Left renal cortex interstitium (tissue), 4 donors: Measurements from ENCODE around the gene GBX1. TPM values are rescaled to one million over a fixed set of nuclear protein-coding genes. Genes with fewer than 3 reads are reported as not detected.

Experiments used
- DNase-seq, 4 donors: peaks; one replicate each; pipeline ENCODE4 v3.0.0-alpha.2; 2013; ENCODE audit warnings: low read depth in 4 of 4, low spot score in 2 of 4, missing footprints in 1 of 4
- polyA plus RNA-seq, 4 donors: library from polyadenylated mRNA; unstranded; fragments of 120-200 nt; gene quantifications; one replicate each; pipeline ENCODE4 v1.2.1, GENCODE V29; 2013; ENCODE audit not compliant: insufficient read length in 4 of 4

Gene GBX1
- polyA plus RNA-seq, 4 donors: 0.17 to 0.33 (median 0.22) TPM; not detected in 1

- DNase-seq: no peak
Observed at GRCh38 chr7:151129117-151129959, 38.2 kb downstream of the GBX1 start.

GRCh38 chr7:151128716-151129115 lies 38.8 kb downstream of the GBX1 start:
- DNase-seq: no peak

DNA sequence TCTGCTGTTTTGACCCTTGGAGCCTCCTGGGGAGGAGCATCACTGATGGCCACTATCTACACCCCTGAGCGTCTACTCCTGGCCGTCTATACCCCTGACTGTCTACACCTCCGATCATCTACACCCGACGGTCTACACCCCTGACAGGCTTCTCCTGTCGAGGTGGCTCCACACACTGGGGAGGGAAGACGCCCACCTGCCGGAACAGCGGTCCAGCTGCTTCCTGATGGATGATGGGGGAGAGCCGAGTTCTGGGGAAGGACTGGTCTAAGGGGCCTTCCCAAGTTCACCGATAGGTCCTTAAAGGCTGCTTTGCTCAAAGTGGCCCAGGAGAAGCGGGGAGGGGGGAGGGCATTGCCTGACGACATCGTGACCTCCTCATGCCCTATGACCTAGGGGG lies 39.4 kb downstream of the GBX1 start:
- DNase-seq: no peak

DNA sequence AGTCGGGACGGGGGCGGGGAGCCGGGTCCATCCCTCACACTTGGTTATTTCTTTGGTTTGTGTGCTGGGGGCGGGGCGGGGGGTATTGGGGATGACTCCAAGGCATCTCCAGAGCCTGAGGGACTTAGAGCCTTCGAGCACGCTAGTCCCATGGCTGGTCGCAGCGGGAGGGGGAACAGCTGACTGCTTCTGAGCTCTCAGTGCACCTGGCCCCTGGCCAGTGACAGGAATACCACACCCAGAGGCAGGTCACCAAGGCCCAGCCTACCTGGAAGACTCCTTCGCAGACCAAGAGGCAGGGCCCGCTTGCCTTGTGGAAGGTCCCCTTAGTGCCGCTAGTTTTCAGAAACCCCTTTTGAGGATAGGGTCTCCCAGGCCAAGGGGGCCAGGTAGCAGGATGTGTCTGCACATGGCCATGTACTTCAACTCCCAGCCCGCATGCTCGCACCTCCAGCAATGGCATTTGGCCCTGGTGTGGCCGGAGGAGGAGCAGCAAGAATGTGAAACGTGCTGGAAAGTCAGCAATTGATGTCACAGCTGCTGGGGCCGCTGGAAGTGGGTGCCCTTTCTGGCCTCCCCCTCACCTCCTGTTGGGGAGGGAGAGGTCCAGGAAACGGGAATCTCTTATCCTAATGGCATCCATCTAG lies 40.9 kb downstream of the GBX1 start:
- no peak for DNase-seq

DNA sequence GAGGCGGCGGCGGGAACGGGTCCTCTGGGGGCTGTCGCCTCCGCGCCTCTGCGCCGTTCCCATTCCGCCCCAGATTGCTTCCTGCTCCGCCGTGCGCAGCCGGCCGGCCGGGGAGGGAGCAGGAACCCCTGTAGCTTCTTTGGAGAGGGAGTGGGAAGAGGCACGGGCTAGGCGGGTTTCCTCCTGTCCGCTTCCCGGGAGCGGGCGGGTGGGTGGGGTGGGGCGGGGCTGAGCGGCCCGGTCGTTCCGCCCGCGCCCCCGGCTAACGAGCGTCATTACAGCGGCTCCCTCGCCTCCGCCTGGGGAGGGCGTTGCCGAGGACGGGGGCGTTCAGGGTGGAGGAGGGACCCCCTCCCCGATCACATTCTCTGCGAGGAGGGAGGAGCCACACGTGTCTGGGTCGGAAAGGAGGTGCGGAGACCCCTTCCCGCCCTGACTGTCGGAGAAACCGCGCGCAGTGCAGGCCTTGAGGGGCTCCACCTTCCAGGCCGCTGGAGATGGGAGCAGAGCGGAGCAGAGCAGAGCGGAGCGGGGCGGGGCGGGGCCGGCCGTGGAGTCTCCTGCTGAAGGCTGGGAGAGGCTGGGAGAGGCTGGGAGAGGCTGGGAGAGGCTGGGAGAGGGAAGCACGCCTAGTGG lies 41.5 kb downstream of the GBX1 start:
- no peak for DNase-seq

DNA sequence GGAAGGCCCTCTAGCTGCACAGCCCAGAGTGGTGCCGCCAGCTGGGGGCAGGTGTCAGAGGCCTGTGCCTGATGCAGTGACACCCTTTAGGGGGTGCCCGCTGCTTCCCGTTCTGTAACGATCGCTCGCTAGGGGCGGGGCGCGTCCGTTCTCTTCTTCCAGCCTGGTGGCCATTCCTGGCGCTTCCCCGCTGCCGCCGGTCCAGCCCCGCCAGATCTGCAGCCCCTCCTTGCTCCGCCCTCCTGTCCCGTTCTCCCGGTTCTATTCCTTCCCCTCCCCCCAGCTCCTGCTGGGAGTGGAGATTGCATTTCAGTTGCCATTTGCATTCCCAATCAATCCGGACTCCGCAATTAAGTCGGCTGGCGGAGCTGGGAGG lies 42.0 kb downstream of the GBX1 start:
- no peak for DNase-seq

DNA sequence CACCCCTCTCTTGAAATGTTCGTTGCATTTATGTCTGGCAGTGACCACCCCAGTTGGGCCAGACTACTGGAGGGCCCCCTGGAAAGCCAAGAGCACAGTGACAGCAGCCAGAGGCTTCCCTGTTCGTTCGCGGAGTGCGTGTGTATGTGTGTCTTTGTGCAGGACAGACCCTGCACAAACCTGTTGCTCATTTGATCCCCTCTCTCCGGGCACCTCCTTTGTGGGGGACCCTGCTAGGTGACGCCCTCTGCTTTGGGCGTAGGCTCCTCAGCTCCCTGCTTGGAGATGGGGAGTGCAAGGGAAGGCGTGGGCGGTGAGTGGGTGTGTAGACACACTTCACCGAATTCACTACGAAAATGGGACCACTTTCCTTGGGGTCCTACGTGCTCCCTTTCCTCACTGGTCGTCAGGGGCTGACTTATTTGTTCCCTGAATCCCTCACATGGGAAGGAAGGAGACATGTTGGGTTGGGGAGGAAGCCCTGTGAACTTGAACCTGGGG lies 42.5 kb downstream of the GBX1 start:
- no peak for DNase-seq

- no peak for DNase-seq
Observed at GRCh38 chr7:151124481-151124880, 43.0 kb downstream of the GBX1 start.

- peak in 3 of 4 donors; percentile 67 to 75 (median 74) for DNase-seq
Observed at GRCh38 chr7:151123822-151124464, 43.6 kb downstream of the GBX1 start.

DNA sequence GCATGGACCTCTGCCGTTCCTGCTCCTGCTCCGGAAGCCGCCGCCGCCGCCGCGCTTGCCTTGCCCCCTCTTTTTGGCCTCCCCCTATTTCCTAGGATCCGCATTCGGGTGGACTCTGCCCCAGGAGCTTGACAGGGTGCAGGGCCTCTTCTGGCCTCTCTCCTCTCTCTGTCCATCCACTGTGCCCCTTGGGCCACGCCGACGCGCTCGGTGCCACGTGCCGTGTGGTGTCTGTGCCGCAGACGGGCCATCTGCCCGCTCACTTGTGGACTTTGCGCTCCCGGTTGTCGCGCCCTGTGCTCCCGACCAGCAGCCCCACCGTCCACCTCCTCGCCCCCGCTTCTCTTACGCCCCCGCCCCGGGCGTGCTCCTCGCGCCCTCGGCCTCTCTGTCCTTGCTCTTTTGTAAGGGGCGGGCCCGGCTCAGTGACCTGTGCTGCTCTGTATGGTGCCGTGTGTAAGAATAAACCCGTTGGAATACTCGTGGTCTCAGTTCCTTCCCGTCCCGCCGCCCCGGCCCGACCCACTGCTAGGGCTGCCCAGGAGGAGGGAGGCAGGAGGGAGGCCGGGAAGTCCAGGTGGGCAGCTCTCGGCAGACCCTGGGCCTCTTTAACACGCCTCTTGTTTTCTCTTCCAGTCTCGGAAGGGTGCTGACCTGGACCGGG lies 44.2 kb downstream of the GBX1 start:
- no peak for DNase-seq

DNA sequence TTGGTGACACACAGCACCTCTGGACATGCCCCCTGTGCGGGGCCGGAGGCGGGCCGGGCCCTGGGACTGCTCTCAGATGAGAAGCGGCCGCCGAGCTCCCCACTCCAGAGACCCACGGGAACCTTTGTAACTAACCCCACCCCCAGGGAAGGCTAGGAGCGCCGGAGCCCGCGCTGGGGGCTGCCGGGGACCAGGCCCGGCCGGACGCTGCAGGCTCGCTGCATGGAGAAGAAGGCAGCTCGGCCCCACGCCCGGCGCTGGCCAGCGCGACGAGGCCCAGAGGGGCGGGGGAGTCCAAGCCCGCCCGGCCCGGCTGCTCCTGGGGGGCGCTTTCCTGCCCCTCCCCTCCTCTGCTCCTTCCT lies 44.7 kb downstream of the GBX1 start:
- DNase-seq: no peak

- no peak for DNase-seq
Observed at GRCh38 chr7:151122276-151122675, 45.2 kb downstream of the GBX1 start.

GRCh38 chr7:151121380-151122170 lies 45.9 kb downstream of the GBX1 start:
- DNase-seq: no peak

DNA sequence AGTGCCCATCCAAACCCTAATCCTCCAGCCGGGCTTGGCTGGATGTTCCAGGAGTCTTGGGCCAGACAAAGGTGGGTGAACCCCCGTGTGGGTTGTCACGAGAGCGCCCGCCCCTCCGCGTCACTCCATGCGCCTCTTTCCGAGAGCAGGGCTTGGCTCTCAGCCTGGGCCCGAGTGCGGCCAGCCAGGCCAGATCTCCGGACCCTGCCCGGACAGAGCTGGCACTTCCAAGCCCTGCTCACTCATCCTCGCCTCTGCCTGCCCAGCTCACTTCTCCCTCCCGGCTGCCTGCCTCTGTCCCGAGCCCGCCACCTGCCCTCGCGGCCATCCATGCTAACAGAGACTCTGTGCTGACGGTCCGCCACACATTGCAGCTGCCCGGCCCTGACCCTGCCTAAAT lies 46.6 kb downstream of the GBX1 start:
- no peak for DNase-seq

- DNase-seq: no peak
Observed at GRCh38 chr7:151119902-151120301, 47.6 kb downstream of the GBX1 start.

DNA sequence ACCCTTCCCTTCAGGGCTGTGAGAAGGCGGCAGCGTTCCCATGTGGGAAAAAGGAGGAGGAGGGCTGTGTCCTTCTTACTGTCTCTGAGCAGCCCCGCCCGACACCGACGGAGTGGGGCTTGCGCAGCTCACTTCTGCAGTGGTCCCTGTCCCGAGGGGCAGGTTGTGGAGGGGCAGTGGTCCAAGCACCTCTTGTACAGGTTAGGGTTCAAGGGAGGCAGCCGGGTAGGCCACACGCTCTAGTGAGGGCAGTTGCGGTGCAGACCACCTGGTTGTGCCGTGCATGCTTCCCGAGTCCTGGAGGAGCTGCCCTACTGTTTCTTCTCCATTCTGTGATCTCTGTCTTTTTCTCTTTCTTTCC lies 48.5 kb downstream of the GBX1 start:
- DNase-seq: no peak

GRCh38 chr7:151118108-151119054 lies 49.1 kb downstream of the GBX1 start:
- no peak for DNase-seq

DNA sequence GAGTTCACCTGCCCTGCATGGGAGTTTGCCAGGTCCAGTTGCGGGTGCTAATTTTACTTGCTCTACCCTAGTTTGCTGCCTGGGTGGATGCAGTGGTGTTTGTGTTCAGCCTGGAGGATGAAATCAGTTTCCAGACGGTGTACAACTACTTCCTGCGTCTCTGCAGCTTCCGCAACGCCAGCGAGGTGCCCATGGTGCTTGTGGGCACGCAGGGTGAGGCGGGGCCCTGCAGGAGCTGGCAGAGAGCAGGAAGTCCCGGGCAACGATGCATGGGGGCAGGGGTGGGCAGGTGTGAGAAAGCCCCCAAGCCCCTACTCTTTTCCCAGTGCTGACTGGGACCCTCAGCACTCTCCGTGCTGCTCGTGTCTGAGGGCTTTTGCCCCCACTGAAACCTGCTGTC lies 49.9 kb downstream of the GBX1 start:
- no peak for DNase-seq
